HG03439 (cell line): ENCODE measurements around the gene ABHD15.
"Not testable (repeated sequence)": the region's sequence is repeated elsewhere in the genome, so short reads cannot be mapped to it uniquely, and the experiment has no call there.

Experiments used
- ATAC-seq: cut with Tn5 transposase; IDR thresholded peaks from one replicate; pipeline ENCODE4 v1.9.1; 2021; ENCODE audit warnings: mild to moderate bottlenecking, moderate library complexity; ENCODE audit not compliant: unreplicated experiment

ABHD15 gene

GRCh38 chr17:29569245-29569950, 2.6 kb upstream of the ABHD15 start:
- no peak for ATAC-seq

DNA sequence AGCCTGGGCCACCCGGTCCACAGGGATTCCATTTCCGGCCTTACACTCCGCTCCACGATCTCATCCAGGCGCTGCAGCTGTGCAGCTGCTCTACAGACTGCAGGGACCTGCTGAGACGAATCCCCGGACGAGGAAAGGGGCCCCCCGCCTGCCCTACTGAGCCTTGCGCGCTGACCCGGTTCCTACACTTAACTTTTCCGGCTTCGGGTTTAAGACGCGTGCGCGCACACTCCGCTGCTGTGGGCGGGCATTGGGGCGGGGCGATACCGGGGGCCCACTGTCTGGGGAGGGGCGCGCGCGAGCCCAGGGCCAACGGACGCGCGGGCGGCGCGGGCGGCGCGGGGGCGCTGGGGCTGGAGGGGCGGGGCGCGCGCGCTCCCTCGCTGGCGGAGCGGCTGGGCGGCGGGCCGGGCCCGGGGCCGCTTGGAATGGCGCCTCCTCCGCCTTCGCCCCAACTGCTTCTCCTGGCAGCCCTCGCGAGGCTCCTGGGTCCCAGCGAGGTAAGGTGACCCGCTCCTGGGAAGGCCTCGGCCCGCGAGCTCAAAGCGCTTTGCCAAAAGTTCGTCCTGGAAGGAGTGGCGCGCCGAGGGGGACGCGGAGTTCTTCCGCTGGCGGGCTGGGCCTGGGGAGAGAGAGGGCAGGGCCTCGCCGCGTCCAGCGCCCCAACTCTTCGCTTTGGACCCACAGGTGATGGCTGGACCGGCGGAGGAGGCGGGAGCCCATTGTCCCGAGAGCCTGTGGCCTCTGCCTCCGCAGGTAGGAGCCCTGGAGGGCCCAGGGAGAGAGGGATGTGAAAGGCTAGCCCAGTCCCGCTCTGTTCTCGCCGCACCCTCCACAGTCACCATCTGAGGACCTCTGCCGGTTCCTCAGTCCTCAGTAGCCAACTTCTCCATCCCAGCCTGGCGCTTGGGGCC, 1.8 kb upstream of the ABHD15 start, which contains the start of gene TP53I13:
Gene TP53I13 (plus strand): TSS at position 371 of the 914 bp plus-strand sequence. CDS start 58 bp downstream, at position 429.
- ATAC-seq: peak; percentile 36

DNA sequence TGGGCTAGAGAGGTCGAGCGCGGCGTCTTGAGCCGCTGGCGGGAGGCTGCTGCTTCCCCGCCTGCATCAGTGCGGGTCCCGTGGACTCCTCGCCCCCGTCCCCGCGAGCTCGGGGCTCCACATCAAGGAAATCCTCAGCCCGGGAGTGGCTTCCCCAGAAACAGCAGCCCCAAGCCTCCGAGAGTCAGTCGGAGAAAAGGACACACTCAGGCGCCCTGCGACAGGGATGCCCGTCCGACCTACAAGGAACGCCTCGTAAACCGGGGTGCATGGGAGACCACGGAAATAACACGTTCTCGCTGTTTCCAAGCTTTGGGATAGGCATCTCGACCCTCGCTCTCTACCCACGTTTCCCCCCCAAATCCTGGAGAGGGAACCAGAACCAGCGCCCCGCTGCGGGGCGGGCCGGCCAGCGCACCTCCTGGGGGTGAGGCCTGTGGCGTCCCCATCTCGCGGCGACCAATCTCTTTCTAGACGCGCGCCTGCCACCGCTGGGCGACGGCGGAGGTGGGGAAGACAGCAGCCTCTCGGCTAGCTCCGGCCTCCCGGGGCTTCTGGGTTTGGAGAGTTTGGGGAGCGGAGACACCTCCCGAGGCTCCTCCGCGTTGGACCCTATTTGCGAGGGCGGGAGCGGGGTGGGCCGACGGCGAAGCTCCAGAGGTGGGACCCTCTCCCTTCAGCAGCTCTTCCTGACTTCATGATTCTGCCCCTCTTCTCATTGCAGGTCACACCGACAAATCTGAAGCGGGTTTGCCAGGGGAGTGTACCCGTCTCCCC, 905 bp upstream of the ABHD15 start:
- peak; percentile 35 for ATAC-seq

- ATAC-seq: peak; percentile 17
Observed at GRCh38 chr17:29567304-29567553, 392 bp upstream of the ABHD15 start.

DNA sequence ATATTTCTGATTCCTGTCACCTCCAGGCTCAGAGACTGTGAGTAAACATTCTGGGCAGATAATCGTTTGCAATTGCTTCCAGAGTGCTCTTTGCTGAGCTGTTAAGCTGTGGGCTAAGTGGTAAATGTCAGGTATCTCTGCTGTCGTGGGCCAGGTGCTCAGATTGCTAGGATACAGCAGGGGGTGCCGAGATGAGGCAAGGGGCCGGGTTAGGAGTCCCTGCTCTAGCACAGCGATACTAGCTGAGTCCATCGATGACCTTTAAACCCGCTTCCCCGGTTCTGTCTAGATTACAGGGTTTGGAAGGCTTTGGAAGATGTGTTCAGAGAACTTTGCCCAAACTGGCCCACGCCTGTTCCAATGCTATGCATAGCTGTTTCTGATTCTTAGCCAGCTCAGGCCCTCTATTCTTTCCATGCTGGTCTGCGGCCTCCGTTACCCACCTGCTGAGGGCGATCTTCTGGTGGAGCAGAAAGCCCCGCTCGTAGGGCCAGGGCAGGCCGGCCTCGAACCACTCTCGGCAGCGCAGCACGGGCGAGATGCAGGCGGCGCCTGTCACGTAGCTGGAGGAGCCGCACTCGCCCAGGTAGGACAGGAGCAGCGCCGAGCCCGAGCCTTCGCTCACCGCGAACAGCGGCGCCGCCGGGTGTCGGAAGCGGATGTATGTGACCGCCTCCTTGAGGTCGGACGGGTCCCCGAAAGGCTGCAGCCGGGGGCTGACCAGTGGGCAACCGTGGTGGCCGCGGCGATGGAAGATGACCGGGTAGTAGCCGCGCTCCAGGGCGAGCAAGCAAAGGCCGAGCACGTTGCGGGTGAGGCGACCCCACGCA, 979 bp downstream of the ABHD15 start:
- ATAC-seq: peak; percentile 5

DNA sequence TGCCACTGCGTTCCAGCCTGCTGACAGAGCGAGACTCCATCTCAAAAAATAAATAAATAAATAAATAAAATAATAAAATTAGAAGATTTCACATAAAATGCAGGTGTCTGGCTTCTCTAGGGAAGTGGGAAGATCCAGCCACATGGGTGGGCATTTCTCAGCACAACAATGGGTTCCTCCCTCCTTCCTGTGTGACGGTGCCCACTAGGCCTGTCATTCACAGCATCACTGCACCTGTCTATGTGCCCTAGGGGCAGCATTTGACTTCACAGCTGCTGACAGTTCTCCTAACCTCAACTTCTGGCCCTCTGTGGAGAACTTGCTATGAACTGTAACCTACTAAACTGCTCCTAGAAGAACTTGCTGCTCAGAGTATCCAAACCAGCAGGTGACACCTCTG, 3.0 kb downstream of the ABHD15 start:
- no peak for ATAC-seq

- ATAC-seq: no peak
Observed at GRCh38 chr17:29562615-29563014, 4.2 kb downstream of the ABHD15 start.

DNA sequence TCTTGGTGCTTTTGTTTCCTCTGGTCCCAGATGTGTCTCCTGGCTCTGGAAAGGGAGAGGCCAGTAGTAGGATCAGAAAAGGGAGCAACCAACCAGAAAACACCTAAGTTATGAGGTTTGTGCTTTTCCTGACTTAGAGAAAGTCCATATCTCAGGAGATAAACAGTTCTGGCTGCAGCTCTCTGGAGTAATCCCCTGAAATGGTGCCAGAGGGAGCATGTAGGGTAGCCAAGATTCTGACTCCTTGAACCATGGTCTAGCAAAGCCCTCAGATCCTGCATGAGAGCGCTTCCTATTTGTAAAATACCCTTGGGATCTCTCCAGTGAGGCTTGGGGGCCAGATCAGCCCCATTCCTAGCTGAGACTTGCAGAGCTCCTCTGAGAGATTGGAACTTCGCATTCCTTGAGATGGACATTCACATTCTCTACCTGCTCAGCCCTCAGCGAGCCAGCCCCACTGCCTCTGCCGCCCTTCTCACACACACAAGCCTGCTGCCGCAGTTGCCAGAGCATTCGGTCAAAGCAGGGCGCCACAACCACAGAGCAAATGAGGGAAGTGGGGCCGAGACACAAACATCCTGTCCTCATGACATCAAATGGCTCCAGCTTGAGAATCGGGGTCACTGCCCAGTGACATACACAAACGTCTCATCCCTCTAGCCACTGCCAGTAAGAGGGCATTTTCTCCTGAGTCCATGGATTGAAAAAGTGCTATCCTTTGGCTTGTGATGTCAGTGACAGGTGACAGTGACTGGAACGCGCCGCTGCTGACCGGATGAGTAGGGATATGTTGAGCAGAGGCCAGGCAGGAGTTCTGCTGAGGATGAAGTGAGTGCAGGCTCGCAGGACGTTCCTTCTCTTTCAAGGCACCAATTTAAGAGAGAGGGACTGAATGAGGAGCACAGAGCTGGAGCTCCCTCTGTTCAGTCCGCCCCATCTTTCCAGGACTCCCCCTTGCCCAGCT, 5.0 kb downstream of the ABHD15 start:
- ATAC-seq: no peak

GRCh38 chr17:29560316-29560715, 6.5 kb downstream of the ABHD15 start:
- no peak for ATAC-seq

- ATAC-seq: no peak
Observed at GRCh38 chr17:29559640-29560039, 7.2 kb downstream of the ABHD15 start.

- not testable (repeated sequence) for ATAC-seq
Observed at GRCh38 chr17:29558139-29558538, 8.7 kb downstream of the ABHD15 start.

- no peak for ATAC-seq
Observed at GRCh38 chr17:29557739-29558116, 9.1 kb downstream of the ABHD15 start.

DNA sequence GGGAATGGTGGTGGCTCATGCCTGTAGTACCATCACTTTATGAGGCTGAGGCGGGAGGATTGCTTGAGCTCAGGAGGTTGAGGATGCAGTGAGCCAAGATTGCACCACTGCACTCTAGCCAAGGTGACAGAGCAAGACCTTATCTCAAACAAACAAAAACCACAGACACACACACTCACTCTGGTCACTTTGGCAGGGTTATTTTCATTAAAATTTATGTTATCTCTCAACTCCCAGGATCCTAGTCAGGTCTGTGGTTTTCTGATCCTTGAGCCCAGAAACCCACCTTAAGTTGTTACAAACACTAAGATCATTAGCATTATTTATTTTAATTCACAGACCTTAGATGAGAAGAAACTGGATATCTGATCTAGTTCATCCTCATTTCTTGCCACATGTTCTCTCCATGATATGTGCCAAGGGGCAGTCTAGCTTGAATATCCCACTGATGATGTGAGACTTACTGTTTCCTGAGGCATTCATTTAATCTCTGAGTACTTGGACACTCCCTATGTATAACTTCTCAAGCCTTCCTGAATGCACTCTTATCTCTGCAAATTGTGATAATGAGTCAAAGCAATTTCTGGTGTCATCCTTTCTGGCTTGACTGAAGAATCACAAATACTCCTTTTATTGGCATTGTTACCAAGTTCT, 9.6 kb downstream of the ABHD15 start:
- ATAC-seq: no peak

DNA sequence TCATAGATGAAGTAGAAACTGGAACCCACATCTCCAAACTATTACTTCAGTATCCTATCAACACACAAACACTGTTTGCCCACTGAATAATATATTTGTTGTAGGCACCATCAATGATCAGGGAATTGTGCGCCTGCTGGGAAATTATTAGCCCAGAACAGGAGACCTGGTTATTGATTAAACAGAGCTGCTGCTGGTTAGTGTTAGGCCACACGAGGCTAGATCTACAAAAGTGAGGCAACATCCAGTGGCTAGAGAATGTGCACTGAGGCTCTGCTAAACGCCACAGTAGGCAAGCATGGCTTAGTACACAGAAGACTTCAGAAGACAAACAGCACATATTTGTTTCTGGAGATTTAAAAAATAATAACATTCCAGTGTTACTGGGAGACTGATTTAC, 11.0 kb downstream of the ABHD15 start:
- ATAC-seq: no peak

GRCh38 chr17:29549177-29549923, 17.5 kb downstream of the ABHD15 start:
- ATAC-seq: no peak

DNA sequence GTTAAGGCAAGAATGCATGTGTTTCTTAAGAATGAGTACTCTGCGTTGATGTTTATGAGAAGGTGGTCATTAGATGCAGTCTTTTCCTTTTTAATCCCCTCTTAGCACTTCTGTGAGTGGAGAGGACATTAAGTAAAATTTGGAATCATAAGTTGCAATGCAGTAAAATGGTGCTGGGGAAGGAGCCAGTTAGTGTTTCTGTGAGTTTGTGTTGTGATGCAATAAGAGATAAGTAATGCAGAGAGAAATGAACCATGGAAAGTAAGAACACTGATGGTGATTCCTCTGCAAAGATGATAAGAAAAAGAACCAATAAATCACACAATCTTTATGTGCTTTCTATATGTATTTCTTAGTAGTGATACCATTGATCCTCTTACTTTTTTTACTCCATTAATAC, 20.0 kb downstream of the ABHD15 start:
- no peak for ATAC-seq

- no peak for ATAC-seq
Observed at GRCh38 chr17:29546085-29546484, 20.8 kb downstream of the ABHD15 start.

GRCh38 chr17:29544066-29544465, 22.8 kb downstream of the ABHD15 start:
- no peak for ATAC-seq
